ENCODE data around the gene THRSP. TPM values are rescaled to one million over a fixed set of nuclear protein-coding genes. Genes with fewer than 3 reads are reported as not detected.
A peak's percentile ranks its signal among the peaks of the same experiment; 100 is the strongest.

THRSP gene
- total RNA-seq, 1 donor from 2014 or later: not detected

DNA sequence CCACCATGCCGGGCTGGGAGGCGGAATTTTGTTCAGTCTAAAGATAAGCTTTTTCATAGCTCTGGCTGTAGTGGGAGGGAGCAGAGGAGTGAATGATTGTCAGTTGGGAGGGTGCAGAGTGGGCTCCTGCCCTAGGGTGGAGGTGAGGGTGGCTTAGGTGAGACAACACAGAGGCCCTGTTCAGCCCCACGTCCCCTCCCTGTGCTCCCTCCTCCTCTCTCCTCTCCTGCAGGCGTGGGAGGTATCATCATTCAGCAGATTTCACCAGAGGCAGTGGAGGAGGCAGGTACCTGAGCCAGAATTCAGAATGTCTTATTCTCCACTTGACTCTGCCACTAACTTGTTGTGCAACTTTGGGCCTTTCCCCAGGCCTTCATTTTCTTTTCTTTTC, 1.7 kb upstream of the THRSP start:
- DNase-seq (no peak), ATAC-seq (peak; percentile 18 to 49)
- no peaks in the 10 kb centered on the region for H3K4me1 ChIP-seq
- H3K36me3 ChIP-seq: no peaks in the 10 kb centered on the region
- intact Hi-C loops (cut with DNase I): no loop called here
- H3K4me3 ChIP-seq: no peak overlapping the region
- no peaks in the 10 kb centered on the region for H3K9me3 ChIP-seq
- H3K27ac ChIP-seq: no peak overlapping the region
- H3K27me3 ChIP-seq (ENCODE audit: low read depth): no peaks in the 10 kb centered on the region
- TF ChIP-seq, protein P1, sequence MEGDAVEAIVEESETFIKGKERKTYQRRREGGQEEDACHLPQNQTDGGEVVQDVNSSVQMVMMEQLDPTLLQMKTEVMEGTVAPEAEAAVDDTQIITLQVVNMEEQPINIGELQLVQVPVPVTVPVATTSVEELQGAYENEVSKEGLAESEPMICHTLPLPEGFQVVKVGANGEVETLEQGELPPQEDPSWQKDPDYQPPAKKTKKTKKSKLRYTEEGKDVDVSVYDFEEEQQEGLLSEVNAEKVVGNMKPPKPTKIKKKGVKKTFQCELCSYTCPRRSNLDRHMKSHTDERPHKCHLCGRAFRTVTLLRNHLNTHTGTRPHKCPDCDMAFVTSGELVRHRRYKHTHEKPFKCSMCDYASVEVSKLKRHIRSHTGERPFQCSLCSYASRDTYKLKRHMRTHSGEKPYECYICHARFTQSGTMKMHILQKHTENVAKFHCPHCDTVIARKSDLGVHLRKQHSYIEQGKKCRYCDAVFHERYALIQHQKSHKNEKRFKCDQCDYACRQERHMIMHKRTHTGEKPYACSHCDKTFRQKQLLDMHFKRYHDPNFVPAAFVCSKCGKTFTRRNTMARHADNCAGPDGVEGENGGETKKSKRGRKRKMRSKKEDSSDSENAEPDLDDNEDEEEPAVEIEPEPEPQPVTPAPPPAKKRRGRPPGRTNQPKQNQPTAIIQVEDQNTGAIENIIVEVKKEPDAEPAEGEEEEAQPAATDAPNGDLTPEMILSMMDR (IDR thresholded peaks at IDR 0.05): no peak

DNA sequence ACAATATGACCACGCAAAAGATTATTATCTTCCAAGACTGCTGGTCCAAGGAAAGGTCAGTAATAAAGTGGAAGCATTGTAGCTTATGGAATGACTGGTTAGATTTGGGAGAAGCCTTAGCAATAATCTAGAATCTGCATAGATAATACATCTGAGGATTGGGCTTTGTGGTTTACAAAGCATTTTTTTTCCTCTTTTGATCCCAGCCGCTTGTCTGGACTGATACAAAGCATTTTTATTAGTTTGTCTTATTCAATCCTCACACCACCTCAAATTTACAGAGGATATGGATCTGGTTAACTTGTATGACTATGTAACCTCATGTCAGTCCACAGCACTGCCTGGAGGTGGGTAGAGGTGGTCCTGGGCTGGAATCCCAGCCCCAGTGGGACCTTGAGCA, 990 bp upstream of the THRSP start:
- H3K9me3 ChIP-seq: no peaks in the 10 kb centered on the region
- TF ChIP-seq, protein P1 (IDR thresholded peaks at IDR 0.05): no peak
- H3K4me1 ChIP-seq: no peaks in the 10 kb centered on the region
- no peaks in the 10 kb centered on the region for H3K27me3 ChIP-seq (ENCODE audit: low read depth)
- DNase-seq (no peak), ATAC-seq (no peak)
- intact Hi-C loops (cut with DNase I): no loop called here
- peaks cover 5% of the 10 kb centered on the region for H3K36me3 ChIP-seq
- H3K27ac ChIP-seq: no peak overlapping the region
- no peak overlapping the region for H3K4me3 ChIP-seq

DNA sequence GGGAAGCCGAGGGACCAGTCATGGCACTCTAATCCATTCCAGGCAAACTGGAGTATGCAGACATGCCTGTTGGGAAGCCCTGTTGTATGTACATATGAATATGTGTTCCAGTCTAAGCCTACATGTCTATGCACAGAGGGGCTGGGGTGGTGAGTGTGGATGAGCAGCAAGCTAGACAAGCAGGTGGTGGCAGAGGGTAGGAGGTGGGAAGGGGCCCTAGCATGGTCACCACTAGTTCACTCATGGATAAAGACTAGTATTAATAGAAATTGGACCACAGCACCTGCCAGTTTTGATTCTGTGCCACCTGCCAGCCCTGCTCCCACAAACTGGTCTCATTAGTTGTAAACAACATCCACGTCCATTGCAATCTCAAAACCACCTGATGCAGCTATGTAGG, 1.5 kb downstream of the THRSP start:
- no peak for ATAC-seq
- Histone ChIP-seq H3K4me3 (no peak overlapping the region), H3K27me3 (ENCODE audit: low read depth) (no peaks in the 10 kb centered on the region), H3K27ac (no peak overlapping the region), H3K4me1 (no peaks in the 10 kb centered on the region), H3K36me3 (peaks cover 30% of the 10 kb centered on the region), H3K9me3 (no peaks in the 10 kb centered on the region)
- DNase-seq: no peak
- TF ChIP-seq, protein P1 (IDR thresholded peaks at IDR 0.05): no peak
- intact Hi-C loops (cut with DNase I): no loop called here

GRCh38 chr11:78066471-78066870, 2.8 kb downstream of the THRSP start:
- peaks cover 43% of the 10 kb centered on the region for H3K36me3 ChIP-seq
- H3K4me3 ChIP-seq: no peak overlapping the region
- TF ChIP-seq, protein P1 (IDR thresholded peaks at IDR 0.05): no peak
- intact Hi-C loops (cut with DNase I): no loop called here
- no peaks in the 10 kb centered on the region for H3K27me3 ChIP-seq (ENCODE audit: low read depth)
- no peaks in the 10 kb centered on the region for H3K4me1 ChIP-seq
- ATAC-seq (no peak), DNase-seq (no peak)
- no peaks in the 10 kb centered on the region for H3K9me3 ChIP-seq
- no peak overlapping the region for H3K27ac ChIP-seq

DNA sequence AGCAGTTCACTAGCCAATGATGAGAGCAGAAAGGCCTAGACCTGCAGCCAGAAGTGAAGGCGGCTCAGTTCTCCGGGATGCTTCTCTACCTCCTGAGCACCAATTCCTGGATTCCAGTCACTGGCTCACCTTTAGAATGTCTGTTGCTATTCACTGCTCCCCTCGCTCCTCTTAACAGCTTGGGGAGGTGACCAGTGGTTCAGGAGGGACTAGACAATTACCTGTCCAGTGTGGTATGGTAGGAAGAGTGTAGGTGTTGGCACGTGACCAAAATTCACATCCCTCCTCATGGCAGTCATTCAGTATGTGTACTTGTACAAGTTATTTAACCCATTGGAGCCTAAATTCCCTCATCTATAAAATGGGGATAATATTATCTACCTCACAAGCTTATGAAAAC, 4.0 kb downstream of the THRSP start:
- ATAC-seq: no peak
- DNase-seq: no peak
- no peaks in the 10 kb centered on the region for H3K27me3 ChIP-seq (ENCODE audit: low read depth)
- H3K27ac ChIP-seq: no peak overlapping the region
- H3K36me3 ChIP-seq: peaks cover 55% of the 10 kb centered on the region
- no peak overlapping the region for H3K4me3 ChIP-seq
- TF ChIP-seq, protein P1 (IDR thresholded peaks at IDR 0.05): no peak
- intact Hi-C loops (cut with DNase I): no loop called here
- no peaks in the 10 kb centered on the region for H3K4me1 ChIP-seq
- H3K9me3 ChIP-seq: no peaks in the 10 kb centered on the region

DNA sequence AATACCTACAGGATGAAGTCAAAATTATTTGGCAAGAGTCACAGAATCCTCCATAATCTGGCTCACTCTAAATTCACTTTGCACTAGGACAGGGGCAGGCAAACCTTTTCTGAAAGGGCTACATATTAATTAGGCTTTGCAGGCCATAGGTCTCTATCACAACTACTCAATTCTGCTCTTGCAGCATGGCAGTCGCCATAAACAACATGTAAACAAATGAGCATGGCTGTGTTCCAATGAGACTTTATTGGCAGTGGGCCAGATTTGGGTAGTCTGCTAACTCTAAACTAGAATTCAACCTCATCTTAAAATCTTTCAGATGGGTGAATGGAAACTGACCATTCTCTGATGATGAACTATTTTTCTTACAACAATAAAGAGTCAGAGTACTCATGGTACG, 5.8 kb downstream of the THRSP start:
- DNase-seq: no peak
- Histone ChIP-seq H3K36me3 (peaks cover 57% of the 10 kb centered on the region), H3K4me1 (no peaks in the 10 kb centered on the region), H3K27ac (no peak overlapping the region), H3K27me3 (ENCODE audit: low read depth) (no peaks in the 10 kb centered on the region), H3K4me3 (no peak overlapping the region), H3K9me3 (no peaks in the 10 kb centered on the region)
- TF ChIP-seq, protein P1 (IDR thresholded peaks at IDR 0.05): no peak
- no peak for ATAC-seq
- intact Hi-C loops (cut with DNase I): no loop called here

Measured in lower lobe of right lung (tissue), 2 donors.